GM10266 (cell line): ENCODE data around the gene PRDM15.

Experiments
- DNase-seq: peaks from one replicate; pipeline ENCODE4 v3.0.0; 2012; ENCODE audit errors: extremely low spot score
- CTCF ChIP-seq: IDR thresholded peaks from 2 replicates; pipeline ENCODE4 v1.5.1; 2012; ENCODE audit warnings: mild to moderate bottlenecking, low read depth; ENCODE audit not compliant: control insufficient read depth, insufficient read depth; ENCODE audit errors: missing control alignments

PRDM15 gene

GRCh38 chr21:41819236-41819855, 59.8 kb downstream of the PRDM15 start:
- TF ChIP-seq CTCF = no peak
- no peak for DNase-seq

GRCh38 chr21:41817877-41818855, 61.0 kb downstream of the PRDM15 start:
- TF ChIP-seq CTCF = no peak
- DNase-seq = no peak

- peak; percentile 60 for TF ChIP-seq CTCF
- peak; percentile 84 for DNase-seq
Measured at GRCh38 chr21:41817228-41817627, 61.9 kb downstream of the PRDM15 start.

GRCh38 chr21:41816583-41817165, 62.5 kb downstream of the PRDM15 start:
- peak; percentile 89 for TF ChIP-seq CTCF
- peak; percentile 93 for DNase-seq

- no peak for DNase-seq
- no peak for TF ChIP-seq CTCF
Measured at GRCh38 chr21:41815652-41816582, 63.2 kb downstream of the PRDM15 start.

GRCh38 chr21:41813226-41813625, 65.9 kb downstream of the PRDM15 start:
- DNase-seq = peak; percentile 18
- no peak for TF ChIP-seq CTCF
